ENCODE data around the gene B3GAT3.

DNA sequence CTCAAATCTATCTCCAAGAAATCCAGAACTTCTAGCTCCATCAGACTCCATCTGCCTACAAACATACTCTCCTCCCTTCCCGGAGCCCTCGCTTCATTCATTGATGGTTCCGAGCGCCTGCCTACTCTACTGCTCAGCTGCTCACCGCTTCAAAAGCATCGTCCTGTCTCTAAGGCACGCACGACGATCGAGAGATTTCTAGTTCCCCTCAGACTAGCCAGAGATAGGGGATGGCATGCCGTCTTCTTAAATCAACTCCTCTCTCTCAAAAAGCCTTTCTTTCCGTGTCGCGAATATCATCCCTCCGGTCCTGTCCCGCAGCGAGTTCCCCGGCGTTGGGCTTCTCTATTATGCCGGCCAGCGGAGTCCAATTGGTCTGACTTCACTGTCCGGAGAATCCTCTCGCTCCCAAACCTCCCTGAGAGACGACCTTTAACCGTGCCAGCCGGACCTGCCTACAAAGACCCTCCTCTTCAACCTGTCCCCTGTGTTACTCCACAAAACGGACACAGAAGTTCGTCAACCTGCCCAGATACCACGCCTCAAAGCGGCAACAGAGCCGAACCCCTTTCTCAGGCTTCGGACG is 48.7 kb downstream of the B3GAT3 start:
- TF ChIP-seq, protein P1, sequence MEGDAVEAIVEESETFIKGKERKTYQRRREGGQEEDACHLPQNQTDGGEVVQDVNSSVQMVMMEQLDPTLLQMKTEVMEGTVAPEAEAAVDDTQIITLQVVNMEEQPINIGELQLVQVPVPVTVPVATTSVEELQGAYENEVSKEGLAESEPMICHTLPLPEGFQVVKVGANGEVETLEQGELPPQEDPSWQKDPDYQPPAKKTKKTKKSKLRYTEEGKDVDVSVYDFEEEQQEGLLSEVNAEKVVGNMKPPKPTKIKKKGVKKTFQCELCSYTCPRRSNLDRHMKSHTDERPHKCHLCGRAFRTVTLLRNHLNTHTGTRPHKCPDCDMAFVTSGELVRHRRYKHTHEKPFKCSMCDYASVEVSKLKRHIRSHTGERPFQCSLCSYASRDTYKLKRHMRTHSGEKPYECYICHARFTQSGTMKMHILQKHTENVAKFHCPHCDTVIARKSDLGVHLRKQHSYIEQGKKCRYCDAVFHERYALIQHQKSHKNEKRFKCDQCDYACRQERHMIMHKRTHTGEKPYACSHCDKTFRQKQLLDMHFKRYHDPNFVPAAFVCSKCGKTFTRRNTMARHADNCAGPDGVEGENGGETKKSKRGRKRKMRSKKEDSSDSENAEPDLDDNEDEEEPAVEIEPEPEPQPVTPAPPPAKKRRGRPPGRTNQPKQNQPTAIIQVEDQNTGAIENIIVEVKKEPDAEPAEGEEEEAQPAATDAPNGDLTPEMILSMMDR (conservative IDR thresholded peaks at IDR 0.05 in 1 of 2, IDR thresholded peaks at IDR 0.05 in 1 of 2; ENCODE audit: extremely low read depth in 1 of 2, insufficient read depth in 1 of 2, low read depth in 1 of 2, low read length in 2 of 2), result no peak
- TF ChIP-seq EZH2 (IDR thresholded peaks at IDR 0.05; ENCODE audit: borderline replicate concordance, low read length), result no peak

Measured in mammary epithelial cell (primary cell).